GM18873 (cell line): ENCODE data around the gene CAND2.
"Not testable (repeated sequence)": the region's sequence is repeated elsewhere in the genome, so short reads cannot be mapped to it uniquely, and the experiment has no call there.

ENCODE experiments used
- ATAC-seq: cut with Tn5 transposase; IDR thresholded peaks from one replicate; pipeline ENCODE4 v1.9.1; 2021; ENCODE audit warnings: mild to moderate bottlenecking, moderate library complexity, moderate number of reproducible peaks; ENCODE audit not compliant: unreplicated experiment, low FRiP score

The CAND2 gene

GRCh38 chr3:12769761-12770160 is 26.7 kb upstream of the CAND2 start:
- no peak for ATAC-seq

GRCh38 chr3:12771236-12771635 is 25.2 kb upstream of the CAND2 start:
- ATAC-seq: no peak

DNA sequence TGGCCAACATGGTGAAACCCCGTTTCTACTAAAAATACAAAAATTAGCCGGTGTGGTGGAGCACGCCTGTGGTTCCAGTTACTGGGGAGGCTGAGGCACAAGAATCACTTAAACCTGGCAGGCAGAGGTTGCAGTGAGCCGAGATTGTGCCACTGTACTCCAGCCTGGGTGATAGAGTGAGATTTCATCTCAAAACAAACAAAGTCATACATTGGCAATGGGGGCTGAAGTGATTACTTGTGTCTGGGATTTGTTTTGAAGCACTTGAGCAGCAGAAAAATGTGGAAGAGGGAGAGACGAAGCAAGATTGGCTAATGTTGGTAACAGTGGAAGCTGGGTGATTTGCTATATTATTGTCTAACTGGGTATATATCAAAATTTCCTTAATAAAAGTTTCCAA is 24.0 kb upstream of the CAND2 start:
- no peak for ATAC-seq

- ATAC-seq: no peak
These were observed 23.3 kb upstream of the CAND2 start for GRCh38 chr3:12773030-12773709.

GRCh38 chr3:12773710-12774086 is 22.8 kb upstream of the CAND2 start:
- ATAC-seq: no peak

DNA sequence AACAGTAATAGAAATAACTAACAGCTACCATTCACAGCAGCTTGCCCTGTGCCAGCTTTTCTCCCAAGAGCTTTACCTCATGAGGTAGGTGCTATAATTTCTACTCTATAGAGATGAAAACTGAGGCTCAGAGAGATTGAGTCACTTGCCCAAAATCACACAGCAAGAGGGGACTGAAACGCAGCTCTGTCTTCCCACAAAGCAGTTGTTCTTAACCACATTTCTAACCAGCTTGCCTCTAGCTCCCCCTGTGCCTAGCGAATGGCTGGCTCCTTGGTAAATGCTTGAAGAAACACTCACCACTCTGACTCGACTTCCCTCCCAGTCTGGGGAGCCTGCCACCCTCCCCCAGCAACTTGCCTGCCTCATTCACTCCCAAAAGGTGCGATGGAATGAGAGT is 21.9 kb upstream of the CAND2 start:
- ATAC-seq: no peak

GRCh38 chr3:12775226-12775625 is 21.3 kb upstream of the CAND2 start:
- ATAC-seq: no peak

- ATAC-seq: not testable (repeated sequence)
These were observed 20.5 kb upstream of the CAND2 start for GRCh38 chr3:12775970-12776369.

- no peak for ATAC-seq
These were observed 19.3 kb upstream of the CAND2 start for GRCh38 chr3:12777171-12777570.

DNA sequence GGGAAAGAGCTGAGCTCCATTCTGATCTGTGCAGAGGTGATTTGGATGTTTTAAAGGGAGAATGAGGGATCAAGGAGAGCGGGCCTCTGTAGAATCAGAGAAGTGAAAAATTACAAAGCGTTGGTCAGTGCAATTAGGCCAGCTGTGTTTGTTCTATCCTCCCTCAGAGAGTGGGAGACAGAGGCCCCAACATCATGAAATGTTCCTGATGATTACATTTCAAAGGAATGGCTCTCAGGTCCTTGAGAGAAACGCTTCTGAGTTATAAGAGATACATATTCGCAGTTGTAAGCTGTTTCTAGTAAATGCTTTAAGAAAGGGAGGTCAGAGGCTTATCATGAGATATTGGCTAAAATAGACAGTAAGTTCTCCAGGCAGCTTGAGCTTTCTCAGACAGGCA is 15.7 kb upstream of the CAND2 start:
- no peak for ATAC-seq

DNA sequence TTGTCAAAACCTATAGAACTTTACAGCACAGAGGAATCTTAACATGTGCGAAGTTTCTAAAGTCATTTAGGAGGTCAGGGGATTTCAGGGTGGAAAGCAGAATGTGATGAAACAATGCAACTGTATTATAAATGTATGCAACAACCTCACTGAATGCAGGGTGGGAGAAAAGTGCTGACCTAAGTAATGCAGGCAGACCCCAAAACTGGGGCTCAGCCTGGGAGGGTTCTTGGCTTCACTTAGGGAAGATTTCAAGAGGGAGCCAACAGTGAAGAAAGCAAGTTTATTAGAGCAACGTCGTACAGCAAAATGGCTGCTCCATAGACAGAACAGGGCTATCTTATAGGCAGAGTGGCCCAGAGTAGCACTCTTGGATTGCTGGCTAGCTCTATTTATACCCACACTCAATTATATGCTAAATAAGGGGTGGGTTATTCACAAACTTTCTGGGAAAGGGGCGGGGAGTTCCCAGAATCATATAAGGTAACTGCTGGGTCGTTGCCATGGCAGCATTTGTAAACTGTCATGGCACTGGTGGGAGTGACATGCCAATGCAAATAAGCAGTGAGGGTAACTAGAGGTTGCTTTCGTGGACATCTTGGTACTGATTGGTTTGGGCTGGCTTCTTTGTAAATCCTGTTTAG is 14.2 kb upstream of the CAND2 start:
- ATAC-seq: no peak

- no peak for ATAC-seq
These were observed 11.4 kb upstream of the CAND2 start for GRCh38 chr3:12785096-12785495.

GRCh38 chr3:12787346-12787745 is 9.1 kb upstream of the CAND2 start:
- not testable (repeated sequence) for ATAC-seq

- not testable (repeated sequence) for ATAC-seq
These were observed 8.4 kb upstream of the CAND2 start for GRCh38 chr3:12787967-12788690.

DNA sequence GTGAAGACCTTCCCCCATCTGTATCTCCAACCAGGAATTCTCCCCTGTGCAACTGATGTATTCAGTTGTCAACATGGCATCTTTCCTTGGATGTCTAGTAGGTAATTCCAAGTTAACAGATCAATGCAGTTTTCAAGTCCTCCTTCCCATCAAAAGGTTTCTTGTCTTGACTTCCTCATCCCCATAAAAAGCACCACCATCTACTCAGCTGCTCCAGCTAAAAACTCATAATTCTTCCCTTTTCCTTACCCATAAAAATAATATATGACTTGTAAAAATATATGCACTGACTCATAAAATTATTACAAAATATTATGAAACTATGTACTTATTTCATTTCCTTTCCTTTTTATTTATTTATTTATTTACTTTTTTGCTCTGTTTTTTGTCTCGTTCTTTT is 5.0 kb upstream of the CAND2 start:
- no peak for ATAC-seq

DNA sequence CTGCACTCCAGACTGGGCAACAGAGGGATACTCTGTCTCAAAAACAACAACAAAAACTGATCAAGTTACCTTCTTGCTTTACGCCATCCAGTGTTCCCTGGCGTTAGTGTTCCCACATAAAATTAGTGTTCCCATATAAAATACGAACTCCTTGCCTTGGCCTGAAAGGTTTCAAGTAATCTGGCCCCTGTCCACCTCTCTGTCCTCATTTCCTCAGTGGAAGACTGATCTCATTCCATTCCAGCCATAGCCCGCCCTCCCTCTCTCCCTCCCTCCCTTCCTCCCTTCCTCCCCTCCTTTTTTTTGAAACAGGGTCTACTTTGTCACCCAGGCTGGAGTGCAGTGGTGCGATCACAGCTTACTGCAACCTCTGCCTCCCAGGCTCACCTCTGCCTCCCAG is 2.8 kb upstream of the CAND2 start:
- ATAC-seq: no peak

- no peak for ATAC-seq
These were observed 828 bp downstream of the CAND2 start for GRCh38 chr3:12797124-12797891.

DNA sequence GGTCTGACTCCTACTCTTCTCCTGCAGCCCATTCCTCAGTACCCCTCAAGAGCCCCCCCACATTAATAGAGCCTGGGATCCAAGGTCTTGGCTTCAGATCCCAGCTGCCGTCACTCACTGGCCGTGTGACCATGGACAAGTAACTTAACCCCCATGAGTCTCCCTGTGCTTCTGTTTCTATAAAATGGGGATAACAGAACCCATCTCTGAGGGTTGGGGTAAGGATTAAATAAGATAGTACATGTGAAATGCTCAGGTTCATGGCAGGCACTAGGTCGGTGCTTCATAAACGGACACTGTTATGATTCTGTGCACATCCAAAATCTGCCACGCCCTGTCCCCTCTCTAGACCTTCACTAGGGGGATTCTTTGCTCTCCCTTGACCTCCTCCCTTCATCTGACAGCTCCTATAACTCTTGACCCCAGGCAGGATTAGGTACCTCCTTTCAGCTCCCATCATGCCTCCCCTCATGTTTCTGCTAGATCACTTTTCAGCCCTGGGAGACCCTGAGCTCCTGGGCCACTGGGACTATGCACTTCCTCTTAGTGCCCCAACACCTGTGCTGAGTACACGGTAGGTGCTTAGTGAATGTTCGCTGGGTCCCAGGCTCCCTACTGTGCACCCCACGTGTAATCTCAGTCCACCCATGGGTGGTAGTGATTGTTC is 1.5 kb downstream of the CAND2 start:
- ATAC-seq: no peak

DNA sequence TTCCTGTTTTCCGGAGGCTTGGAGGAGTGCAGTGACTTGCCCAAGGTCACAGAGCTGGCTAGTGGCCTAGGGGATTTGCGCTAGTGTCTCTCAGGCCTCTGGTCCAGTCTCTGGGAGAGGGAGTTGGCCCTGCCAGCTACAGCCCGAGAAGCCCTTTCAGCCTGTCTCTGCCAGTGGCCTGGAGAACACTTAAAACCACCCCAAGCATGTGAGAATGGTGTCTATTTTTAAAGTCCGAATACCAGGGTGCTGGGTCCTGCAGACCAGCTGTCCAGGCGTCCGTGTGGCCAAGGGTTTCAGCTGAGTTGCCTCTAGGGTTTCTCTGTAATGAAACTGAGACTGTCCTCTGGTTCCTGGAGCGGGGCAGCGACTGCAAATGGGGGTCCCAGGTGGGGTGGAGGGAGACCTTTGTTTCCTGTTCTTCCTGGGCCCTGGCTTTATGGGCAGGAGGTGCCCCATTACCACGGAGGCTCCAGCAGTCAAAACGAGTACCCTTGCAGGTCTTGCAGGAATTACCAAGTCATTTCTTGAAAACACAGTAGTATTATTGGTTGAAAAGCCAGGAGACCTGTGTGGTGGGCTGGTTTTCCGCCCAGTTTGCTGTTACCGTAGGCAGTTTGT is 2.2 kb downstream of the CAND2 start:
- ATAC-seq: no peak
